CD14-positive monocyte (primary cell): Measurements from ENCODE around the gene RSL24D1. TPM values are rescaled to one million over a fixed set of nuclear protein-coding genes. Genes with fewer than 3 reads are reported as not detected.

ENCODE experiments used
- DNase-seq, 3 donors: peaks; one replicate each; pipeline ENCODE4 v3.0.0-alpha.2; 2011 to 2022
- H2AFZ ChIP-seq: 2 replicates; pipeline ENCODE4 v1.6.0; 2012; ENCODE audit warnings: mild to moderate bottlenecking, low read depth, low read length, inconsistent platforms; ENCODE audit not compliant: insufficient read depth, poor library complexity, severe bottlenecking
- H3K27ac ChIP-seq, 2 donors: 1 replicate in 1 of 2; 2 replicates in 1 of 2; pipeline ENCODE4 v1.5.1; 2012 to 2013; ENCODE audit warnings: low read length in 2 of 2, control low read depth in 1 of 2, inconsistent platforms in 1 of 2, low read depth in 1 of 2, mild to moderate bottlenecking in 1 of 2
- H3K27me3 ChIP-seq, 2 donors: one replicate each; pipeline versions ENCODE4 v1.6.0 to v1.6.1; 2011 to 2013; ENCODE audit warnings: low read length in 2 of 2; ENCODE audit not compliant: control insufficient read depth in 2 of 2, insufficient read depth in 2 of 2
- H3K36me3 ChIP-seq, 2 donors: replicated peaks in 1 of 2; 1 replicate in 1 of 2; 2 replicates in 1 of 2; pipeline versions ENCODE4 v1.5.1 to v1.6.1; 2012 to 2013; ENCODE audit warnings: low read length in 2 of 2, control low read depth in 1 of 2, inconsistent platforms in 1 of 2, mild to moderate bottlenecking in 1 of 2; ENCODE audit not compliant: insufficient read depth in 2 of 2, control insufficient read depth in 1 of 2
- H3K4me1 ChIP-seq, 2 donors: 1 replicate in 1 of 2; 2 replicates in 1 of 2; pipeline versions ENCODE4 v1.5.1 to v1.6.1; 2012 to 2013; ENCODE audit warnings: low read length in 2 of 2, control low read depth in 1 of 2, inconsistent platforms in 1 of 2, mild to moderate bottlenecking in 1 of 2, moderate library complexity in 1 of 2; ENCODE audit not compliant: insufficient read depth in 2 of 2, control insufficient read depth in 1 of 2
- H3K4me2 ChIP-seq: replicated peaks from 2 replicates; pipeline ENCODE3; 2012; ENCODE audit warnings: low read length, moderate library complexity, mild to moderate bottlenecking; ENCODE audit not compliant: poor library complexity, severe bottlenecking; ENCODE audit errors: extremely low read depth
- H3K4me3 ChIP-seq, 3 experiments: fragments of 200-600 bp in 1 of 3; sonication (generic) in 1 of 3; replicated peaks in 1 of 3; 1 replicate in 2 of 3; 2 replicates in 1 of 3; pipeline ENCODE4 v1.5.1; 2011 to 2013; ENCODE audit warnings: low read length in 3 of 3, mild to moderate bottlenecking in 3 of 3, control low read depth in 2 of 3, low read depth in 2 of 3, inconsistent platforms in 1 of 3, moderate library complexity in 1 of 3
- H3K79me2 ChIP-seq: 2 replicates; pipeline ENCODE4 v1.6.0; 2012; ENCODE audit warnings: mild to moderate bottlenecking, control low read depth, inconsistent platforms, low read length, moderate library complexity; ENCODE audit not compliant: insufficient read depth
- H3K9ac ChIP-seq: 2 replicates; pipeline ENCODE4 v1.6.0; 2017; ENCODE audit warnings: low read length, mild to moderate bottlenecking; ENCODE audit not compliant: insufficient read depth, poor library complexity, severe bottlenecking
- H3K9me3 ChIP-seq, 2 donors: replicated peaks in 1 of 2; 1 replicate in 1 of 2; 2 replicates in 1 of 2; pipeline versions ENCODE4 v1.5.1 to v1.6.1; 2012 to 2013; ENCODE audit warnings: low read length in 2 of 2, control low read depth in 1 of 2; ENCODE audit not compliant: control insufficient read depth in 1 of 2, insufficient read depth in 1 of 2
- H4K20me1 ChIP-seq: 2 replicates; pipeline ENCODE4 v1.6.0; 2012; ENCODE audit warnings: mild to moderate bottlenecking, low read length, control low read depth, moderate library complexity; ENCODE audit not compliant: insufficient read depth
- H3K27ac Mint-ChIP-seq, 7 donors: one replicate each; pipeline ENCODE4 v1.8.0; 2020; ENCODE audit warnings: mild to moderate bottlenecking in 7 of 7, mixed read lengths in 7 of 7, moderate library complexity in 6 of 7, inconsistent platforms in 2 of 7
- H3K27me3 Mint-ChIP-seq, 3 donors: one replicate each; pipeline ENCODE4 v1.8.0; 2021 to 2022; ENCODE audit warnings: low read depth in 3 of 3, mild to moderate bottlenecking in 3 of 3, mixed read lengths in 3 of 3, moderate library complexity in 3 of 3, inconsistent platforms in 1 of 3
- H3K36me3 Mint-ChIP-seq, 2 donors: one replicate each; pipeline ENCODE4 v1.8.0; 2020; ENCODE audit warnings: mixed read lengths in 2 of 2, inconsistent platforms in 1 of 2, mild to moderate bottlenecking in 1 of 2
- H3K4me1 Mint-ChIP-seq: one replicate; pipeline ENCODE4 v1.8.0; 2020; ENCODE audit warnings: mild to moderate bottlenecking, mixed read lengths
- H3K4me3 Mint-ChIP-seq, 2 donors: one replicate each; pipeline ENCODE4 v1.8.0; 2020; ENCODE audit warnings: mild to moderate bottlenecking in 2 of 2, mixed read lengths in 2 of 2, moderate library complexity in 1 of 2
- H3K9me3 Mint-ChIP-seq, 7 donors: one replicate each; pipeline ENCODE4 v1.8.0; 2020 to 2022; ENCODE audit warnings: mixed read lengths in 7 of 7, mild to moderate bottlenecking in 6 of 7, moderate library complexity in 6 of 7, inconsistent platforms in 2 of 7
- CTCF ChIP-seq: fragments of 200-600 bp; IDR thresholded peaks from one replicate; pipeline ENCODE4 v1.8.0; 2022; ENCODE audit warnings: antibody characterized with exemption, mild to moderate bottlenecking
- WGBS: methylation state at CpG from one replicate; pipeline ENCODE4 v1.1.5; 2013; ENCODE audit warnings: missing lambda C conversion rate; ENCODE audit not compliant: insufficient coverage; 5-methylcytosine and 5-hydroxymethylcytosine counted together
- intact Hi-C, 2 donors: fragments of 100-400 bp; cut with micrococcal nuclease; formaldehyde crosslinking; loops; one replicate each; pipeline versions ENCODE4 v1.15.0 to v1.15.1; 2023
- polyA plus RNA-seq, 3 donors: library from polyadenylated mRNA; depleted of rRNA in 1 of 3; unstranded in 2 of 3; stranded (reverse) in 1 of 3; fragments of 300-500 nt in 2 of 3; fragments of >200 nt in 1 of 3; fragmentation: Illumina TruSeq in 2 of 3; gene quantifications; 1 replicate in 2 of 3; 2 replicates in 1 of 3; pipeline ENCODE4 v1.2.3, GENCODE V29; 2012 to 2021

The RSL24D1 gene
- polyA plus RNA-seq, 3 donors = 28.0 to 84.2 (median 73.0) TPM

GRCh38 chr15:55133972-55134371, 62.8 kb downstream of the RSL24D1 start:
- H3K4me3 Mint-ChIP-seq = no peak overlapping the region
- TF ChIP-seq CTCF = no peak
- no peak for DNase-seq
- intact Hi-C loops = no loop called here
- H2AFZ ChIP-seq = no peak overlapping the region
- peaks cover 2 to 4% (median 2%) of the 10 kb centered on the region in 3 donors for H3K27me3 Mint-ChIP-seq
- no peak overlapping the region for H3K27ac Mint-ChIP-seq
- H3K4me3 ChIP-seq = no peak overlapping the region
- no peaks in the 10 kb centered on the region for H3K27me3 ChIP-seq
- no CpG with 5 or more reads among the region's 2 CpGs for WGBS
- H4K20me1 ChIP-seq = no peaks in the 10 kb centered on the region
- no peaks in the 10 kb centered on the region for H3K36me3 ChIP-seq
- H3K9me3 Mint-ChIP-seq = peaks cover 17 to 41% (median 24%) of the 10 kb centered on the region in 7 donors
- no peaks in the 10 kb centered on the region for H3K36me3 Mint-ChIP-seq
- H3K4me1 ChIP-seq = no peaks in the 10 kb centered on the region
- no peak overlapping the region for H3K27ac ChIP-seq
- peaks cover 19 to 24% of the 10 kb centered on the region in 2 donors for H3K9me3 ChIP-seq
- H3K79me2 ChIP-seq = no peaks in the 10 kb centered on the region
- H3K4me2 ChIP-seq = no peak overlapping the region
- H3K9ac ChIP-seq = no peak overlapping the region
- no peaks in the 10 kb centered on the region for H3K4me1 Mint-ChIP-seq

- H3K79me2 ChIP-seq = no peaks in the 10 kb centered on the region
- H2AFZ ChIP-seq = no peak overlapping the region
- no peak overlapping the region for H3K4me2 ChIP-seq
- H3K9me3 ChIP-seq = peaks cover 19 to 24% of the 10 kb centered on the region in 2 donors
- Mint-ChIP-seq H3K27me3 (peaks cover 0 to 3% (median 2%) of the 10 kb centered on the region in 3 donors), H3K36me3 (no peaks in the 10 kb centered on the region), H3K27ac (no peak overlapping the region), H3K4me3 (no peak overlapping the region), H3K9me3 (peaks cover 11 to 32% (median 21%) of the 10 kb centered on the region in 7 donors), H3K4me1 (no peaks in the 10 kb centered on the region)
- H3K4me3 ChIP-seq = no peak overlapping the region
- no peak for DNase-seq
- H3K36me3 ChIP-seq = no peaks in the 10 kb centered on the region
- intact Hi-C loops = no loop called here
- no peak overlapping the region for H3K9ac ChIP-seq
- H3K27me3 ChIP-seq = no peaks in the 10 kb centered on the region
- TF ChIP-seq CTCF = no peak
- no CpG with 5 or more reads among the region's 2 CpGs for WGBS
- no peaks in the 10 kb centered on the region for H3K4me1 ChIP-seq
- H3K27ac ChIP-seq = no peak overlapping the region
- no peaks in the 10 kb centered on the region for H4K20me1 ChIP-seq
Measured at GRCh38 chr15:55132672-55133071, 64.1 kb downstream of the RSL24D1 start.

Other genes starting within 250 kb of the RSL24D1 start
- 100 to 1,000 TPM in 2 of 3 donors, 10 to 100 TPM in 1; 70.1 to 159 (median 135) TPM for gene RAB27A, start 92.9 kb upstream of the RSL24D1 start, polyA plus RNA-seq
- gene PIGBOS1, start 122.2 kb upstream of the RSL24D1 start, polyA plus RNA-seq = 10 to 100 TPM; 29.4 to 69.7 (median 67.3) TPM
- gene PIGB, start 122.3 kb upstream of the RSL24D1 start, polyA plus RNA-seq = 10 to 100 TPM; 15.3 to 16.8 (median 15.8) TPM
- 100 to 1,000 TPM in 2 of 3 donors, 10 to 100 TPM in 1; 21.1 to 196 (median 145) TPM for gene CCPG1, start 211.4 kb upstream of the RSL24D1 start, polyA plus RNA-seq
- gene PIERCE2, start 211.6 kb upstream of the RSL24D1 start, polyA plus RNA-seq = 1 to 10 TPM in 1 of 3 donors, under 1 TPM in 2; 0.13 to 1.3 (median 0.61) TPM